Mucosa of descending colon (tissue), 3 donors: ENCODE measurements around the gene MYL11. TPM values are rescaled to one million over a fixed set of nuclear protein-coding genes. Genes with fewer than 3 reads are reported as not detected.
A peak's percentile ranks its signal among the peaks of the same experiment; 100 is the strongest.

ENCODE experiments used
- ATAC-seq: fragments of 200-7000 bp; cut with Tn5 transposase; one replicate; pipeline ENCODE4 v1.9.1; 2020; ENCODE audit warnings: mild to moderate bottlenecking, moderate library complexity
- DNase-seq, 3 donors: peaks; one replicate each; pipeline ENCODE4 v3.0.0-alpha.2; 2020
- H3K36me3 ChIP-seq: fragments of 200-600 bp; one replicate; pipeline ENCODE4 v1.8.0; 2021; ENCODE audit warnings: low read depth, mild to moderate bottlenecking
- H3K4me1 ChIP-seq: fragments of 200-600 bp; one replicate; pipeline ENCODE4 v1.8.0; 2021; ENCODE audit warnings: low read depth, mild to moderate bottlenecking
- H3K4me3 ChIP-seq: fragments of 200-600 bp; one replicate; pipeline ENCODE4 v1.8.0; 2021; ENCODE audit warnings: mild to moderate bottlenecking
- H3K9me3 ChIP-seq: fragments of 200-600 bp; one replicate; pipeline ENCODE4 v1.8.0; 2021; ENCODE audit warnings: mild to moderate bottlenecking
- intact Hi-C, 2 donors: fragments of 100-400 bp; cut with DNase I in 1 of 2; cut with micrococcal nuclease in 1 of 2; formaldehyde crosslinking; loops; one replicate each; pipeline versions ENCODE4 v1.11.0 to v1.11.1; 2022; cut with DNase I, micrococcal nuclease
- total RNA-seq, 3 donors: library from RNA; stranded (reverse); fragmentation: NEBNext Ultra II Directional in 2 of 3; extraction: Animal tissue kit (Norgen Biotek cat#: 25700) in 2 of 3; gene quantifications; one replicate each; pipeline versions ENCODE4 v1.2.1 to v1.2.4, GENCODE V29; 2021 to 2023
- TF ChIP-seq, protein P1 (sequence below): fragments of 200-600 bp; IDR thresholded peaks from one replicate; pipeline ENCODE4 v1.8.0; 2022; ENCODE audit warnings: antibody characterized with exemption, mild to moderate bottlenecking
- donor health status: DM: no; HTN: no; CAD: no; lungs with moderate emphysema.
- donor health status: DM: no; HTN: no; CAD: no.
- donor health status: DM: no; HTN: yes; CAD: no.

Gene MYL11
- total RNA-seq, 3 donors from 2014 or later = 1.1 to 1.6 TPM; not detected in 1

- Histone ChIP-seq H3K4me1 (peaks cover 16% of the 10 kb centered on the region), H3K36me3 (peaks cover 6% of the 10 kb centered on the region), H3K4me3 (peak overlapping the region; percentile 86), H3K9me3 (no peaks in the 10 kb centered on the region)
- peak; percentile 49 to 59 (median 50) for DNase-seq
- intact Hi-C loops = no loop called here
- ATAC-seq = peak; percentile 28
- TF ChIP-seq, protein P1, sequence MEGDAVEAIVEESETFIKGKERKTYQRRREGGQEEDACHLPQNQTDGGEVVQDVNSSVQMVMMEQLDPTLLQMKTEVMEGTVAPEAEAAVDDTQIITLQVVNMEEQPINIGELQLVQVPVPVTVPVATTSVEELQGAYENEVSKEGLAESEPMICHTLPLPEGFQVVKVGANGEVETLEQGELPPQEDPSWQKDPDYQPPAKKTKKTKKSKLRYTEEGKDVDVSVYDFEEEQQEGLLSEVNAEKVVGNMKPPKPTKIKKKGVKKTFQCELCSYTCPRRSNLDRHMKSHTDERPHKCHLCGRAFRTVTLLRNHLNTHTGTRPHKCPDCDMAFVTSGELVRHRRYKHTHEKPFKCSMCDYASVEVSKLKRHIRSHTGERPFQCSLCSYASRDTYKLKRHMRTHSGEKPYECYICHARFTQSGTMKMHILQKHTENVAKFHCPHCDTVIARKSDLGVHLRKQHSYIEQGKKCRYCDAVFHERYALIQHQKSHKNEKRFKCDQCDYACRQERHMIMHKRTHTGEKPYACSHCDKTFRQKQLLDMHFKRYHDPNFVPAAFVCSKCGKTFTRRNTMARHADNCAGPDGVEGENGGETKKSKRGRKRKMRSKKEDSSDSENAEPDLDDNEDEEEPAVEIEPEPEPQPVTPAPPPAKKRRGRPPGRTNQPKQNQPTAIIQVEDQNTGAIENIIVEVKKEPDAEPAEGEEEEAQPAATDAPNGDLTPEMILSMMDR = no peak
Measured at GRCh38 chr16:30354423-30355143, 20.0 kb upstream of the MYL11 start.

GRCh38 chr16:30355144-30355953 is 19.3 kb upstream of the MYL11 start, which contains the start of gene CD2BP2:
Gene CD2BP2, minus strand, starts transcription at chr16:30355308. Its CDS starts 627 bp downstream, at chr16:30354681.
- H3K4me3 ChIP-seq = peak within 1 kb of the TSS; percentile 86
- intact Hi-C loops = no loop called here
- peaks cover 16% of the 10 kb centered on the region for H3K4me1 ChIP-seq
- DNase-seq (peak; percentile 94 to 98 (median 97)), ATAC-seq (peak; percentile 91)
- TF ChIP-seq, protein P1 = no peak
- peaks cover 6% of the 10 kb centered on the region for H3K36me3 ChIP-seq
- H3K9me3 ChIP-seq = no peaks in the 10 kb centered on the region

DNA sequence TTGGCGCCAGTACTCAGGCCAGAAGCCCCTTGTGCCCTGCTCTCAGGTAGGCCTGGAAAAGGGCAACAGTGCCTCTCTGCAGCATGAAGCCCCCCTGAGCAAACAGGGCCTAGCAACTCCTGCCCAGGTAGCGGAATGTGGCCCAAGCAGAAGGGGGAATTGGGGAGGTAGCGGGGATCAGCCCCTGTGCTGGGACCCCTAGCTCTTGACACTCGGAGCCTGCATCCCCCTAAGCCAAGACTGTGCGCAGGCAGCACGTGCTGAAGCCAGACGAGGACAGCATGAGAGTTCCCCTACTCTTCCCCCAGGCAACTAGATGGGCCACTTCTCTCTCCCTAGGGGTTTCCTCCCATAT is 18.7 kb upstream of the MYL11 start:
- H3K36me3 ChIP-seq = peaks cover 6% of the 10 kb centered on the region
- H3K9me3 ChIP-seq = no peaks in the 10 kb centered on the region
- H3K4me1 ChIP-seq = peaks cover 16% of the 10 kb centered on the region
- DNase-seq (no peak), ATAC-seq (no peak)
- H3K4me3 ChIP-seq = no peak overlapping the region
- intact Hi-C loops = no loop called here
- TF ChIP-seq, protein P1 = no peak

DNA sequence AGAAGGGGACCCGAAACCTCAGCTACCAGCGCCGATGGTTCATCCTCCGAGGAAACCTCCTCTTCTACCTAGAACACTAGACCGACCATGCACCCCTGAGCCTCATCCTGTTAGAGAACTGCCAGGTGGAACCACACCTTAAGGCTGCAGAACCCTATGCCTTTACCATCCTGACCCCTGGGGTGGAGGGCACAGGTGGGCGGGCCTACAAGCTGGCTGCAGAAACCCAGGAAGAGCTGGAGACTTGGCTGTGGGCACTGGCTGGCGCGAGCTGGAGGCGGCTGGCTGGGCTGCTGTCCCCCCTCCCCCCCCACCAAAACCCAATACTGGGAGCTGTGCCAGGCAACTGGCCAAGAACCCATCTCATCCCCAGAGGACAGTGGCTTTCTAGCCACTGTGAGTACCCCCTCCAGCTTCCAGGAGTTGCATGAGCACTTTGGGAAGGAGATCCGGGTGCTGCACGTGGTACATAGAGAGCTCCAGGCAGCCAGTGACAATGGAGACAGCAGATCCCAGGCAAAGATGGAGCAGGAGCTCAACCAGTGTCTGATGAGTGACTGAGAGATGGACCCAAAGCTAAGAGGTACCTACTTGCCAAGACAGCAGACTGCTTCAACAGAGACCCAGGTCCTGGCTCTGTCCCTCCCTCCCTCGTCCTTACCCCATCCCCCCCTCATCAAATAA is 18.1 kb upstream of the MYL11 start:
- no peak for ATAC-seq
- no peaks in the 10 kb centered on the region for H3K9me3 ChIP-seq
- H3K36me3 ChIP-seq = peaks cover 6% of the 10 kb centered on the region
- TF ChIP-seq, protein P1 = no peak
- intact Hi-C loops = no loop called here
- peaks cover 16% of the 10 kb centered on the region for H3K4me1 ChIP-seq
- no peak overlapping the region for H3K4me3 ChIP-seq
- peak; percentile 43 to 73 (median 59) for DNase-seq

- ATAC-seq (no peak), DNase-seq (peak in 2 of 3 donors; percentile 26)
- Histone ChIP-seq H3K36me3 (peaks cover 3% of the 10 kb centered on the region), H3K4me1 (peaks cover 16% of the 10 kb centered on the region), H3K4me3 (no peak overlapping the region), H3K9me3 (no peaks in the 10 kb centered on the region)
- intact Hi-C loops = no loop called here
- TF ChIP-seq, protein P1 = no peak
Measured at GRCh38 chr16:30357085-30357714, 17.4 kb upstream of the MYL11 start.
